NCI-H69 (cell line): ENCODE results near the gene CORO7.
"Not testable (repeated sequence)": the region's sequence is repeated elsewhere in the genome, so short reads cannot be mapped to it uniquely, and the experiment has no call there.

Experiments used
- DNase-seq: peaks from one replicate; lab custom pipeline; 2025; lab: John Stamatoyannopoulos, UW

CORO7 gene

GRCh38 chr16:4336701-4337539 is 79.5 kb downstream of the CORO7 start:
- DNase-seq: no peak

- no peak for DNase-seq
Observed at GRCh38 chr16:4334724-4335495, 81.5 kb downstream of the CORO7 start.

GRCh38 chr16:4333714-4334113 is 82.7 kb downstream of the CORO7 start:
- DNase-seq: not testable (repeated sequence)

GRCh38 chr16:4333308-4333638 is 83.1 kb downstream of the CORO7 start:
- DNase-seq: no peak

- DNase-seq: no peak
Observed at GRCh38 chr16:4332623-4333307, 83.6 kb downstream of the CORO7 start.

GRCh38 chr16:4332083-4332482 is 84.3 kb downstream of the CORO7 start:
- DNase-seq: no peak

GRCh38 chr16:4330277-4330874 is 86.0 kb downstream of the CORO7 start:
- DNase-seq: peak; percentile 67

GRCh38 chr16:4328782-4329775 is 87.3 kb downstream of the CORO7 start:
- peak; percentile 29 for DNase-seq

GRCh38 chr16:4328046-4328781 is 88.2 kb downstream of the CORO7 start:
- peak; percentile 38 for DNase-seq

GRCh38 chr16:4327386-4328045 is 88.9 kb downstream of the CORO7 start:
- DNase-seq: peak; percentile 40

GRCh38 chr16:4325253-4325758 is 91.1 kb downstream of the CORO7 start:
- DNase-seq: no peak

GRCh38 chr16:4324492-4325252 is 91.7 kb downstream of the CORO7 start:
- DNase-seq: no peak

GRCh38 chr16:4323845-4324488 is 92.4 kb downstream of the CORO7 start:
- peak; percentile 22 for DNase-seq

GRCh38 chr16:4323071-4323844 is 93.1 kb downstream of the CORO7 start:
- DNase-seq: no peak

- no peak for DNase-seq
Observed at GRCh38 chr16:4322121-4323052, 94.0 kb downstream of the CORO7 start.
